ENCODE results near the gene HTR7. TPM values are rescaled to one million over a fixed set of nuclear protein-coding genes. Genes with fewer than 3 reads are reported as not detected.

HTR7 gene
- total RNA-seq, 1 donor, result 9.8 TPM

GRCh38 chr10:90712529-90712928, 145.3 kb downstream of the HTR7 start:
- Histone ChIP-seq H3K27me3 (ENCODE audit: insufficient read depth, low read length) (peaks cover 3% of the 10 kb centered on the region), H3K4me2 (ENCODE audit: insufficient read depth, low read length) (no peak overlapping the region), H3K27ac (ENCODE audit: low read depth, low read length) (no peak overlapping the region), H3K4me3 (ENCODE audit: insufficient read depth, low read length) (no peak overlapping the region), H3K4me1 (ENCODE audit: insufficient read depth, low read length) (no peaks in the 10 kb centered on the region), H3K9me3 (ENCODE audit: low read depth, low read length) (no peaks in the 10 kb centered on the region), H4K20me1 (ENCODE audit: insufficient read depth, low read length) (no peaks in the 10 kb centered on the region), H2AFZ (ENCODE audit: low read length) (no peak overlapping the region), H3K36me3 (ENCODE audit: insufficient read depth, low read length) (no peaks in the 10 kb centered on the region), H3K79me2 (ENCODE audit: insufficient read depth, low read length) (no peaks in the 10 kb centered on the region)
- no peak for DNase-seq (ENCODE audit: insufficient read length, low spot score, missing footprints)
- TF ChIP-seq CTCF (IDR thresholded peaks at IDR 0.05; ENCODE audit: extremely low read depth, low read depth, low read length), result no peak

GRCh38 chr10:90709727-90710126, 148.1 kb downstream of the HTR7 start:
- Histone ChIP-seq H4K20me1 (ENCODE audit: insufficient read depth, low read length) (no peaks in the 10 kb centered on the region), H3K79me2 (ENCODE audit: insufficient read depth, low read length) (no peaks in the 10 kb centered on the region), H3K36me3 (ENCODE audit: insufficient read depth, low read length) (no peaks in the 10 kb centered on the region), H3K4me1 (ENCODE audit: insufficient read depth, low read length) (no peaks in the 10 kb centered on the region), H3K4me2 (ENCODE audit: insufficient read depth, low read length) (no peak overlapping the region), H2AFZ (ENCODE audit: low read length) (no peak overlapping the region), H3K27ac (ENCODE audit: low read depth, low read length) (no peak overlapping the region), H3K4me3 (ENCODE audit: insufficient read depth, low read length) (no peak overlapping the region), H3K27me3 (ENCODE audit: insufficient read depth, low read length) (peaks cover 3% of the 10 kb centered on the region), H3K9me3 (ENCODE audit: low read depth, low read length) (no peaks in the 10 kb centered on the region)
- no peak for DNase-seq (ENCODE audit: insufficient read length, low spot score, missing footprints)
- TF ChIP-seq CTCF (IDR thresholded peaks at IDR 0.05; ENCODE audit: extremely low read depth, low read depth, low read length), result no peak

- no peak overlapping the region for H3K27ac ChIP-seq (ENCODE audit: low read depth, low read length)
- H3K27me3 ChIP-seq (ENCODE audit: insufficient read depth, low read length), result peaks cover 3% of the 10 kb centered on the region
- DNase-seq (ENCODE audit: insufficient read length, low spot score, missing footprints), result no peak
- no peak overlapping the region for H2AFZ ChIP-seq (ENCODE audit: low read length)
- no peak overlapping the region for H3K4me3 ChIP-seq (ENCODE audit: insufficient read depth, low read length)
- no peak for TF ChIP-seq CTCF (IDR thresholded peaks at IDR 0.05; ENCODE audit: extremely low read depth, low read depth, low read length)
- no peaks in the 10 kb centered on the region for H3K4me1 ChIP-seq (ENCODE audit: insufficient read depth, low read length)
- no peaks in the 10 kb centered on the region for H3K9me3 ChIP-seq (ENCODE audit: low read depth, low read length)
- no peak overlapping the region for H3K4me2 ChIP-seq (ENCODE audit: insufficient read depth, low read length)
- H4K20me1 ChIP-seq (ENCODE audit: insufficient read depth, low read length), result no peaks in the 10 kb centered on the region
- H3K36me3 ChIP-seq (ENCODE audit: insufficient read depth, low read length), result no peaks in the 10 kb centered on the region
- no peaks in the 10 kb centered on the region for H3K79me2 ChIP-seq (ENCODE audit: insufficient read depth, low read length)
Observed at GRCh38 chr10:90707657-90708056, 150.2 kb downstream of the HTR7 start.

- no peaks in the 10 kb centered on the region for H4K20me1 ChIP-seq (ENCODE audit: insufficient read depth, low read length)
- TF ChIP-seq CTCF (IDR thresholded peaks at IDR 0.05; ENCODE audit: extremely low read depth, low read depth, low read length), result no peak
Observed at GRCh38 chr10:90701428-90701827, 156.4 kb downstream of the HTR7 start.

More at GRCh38 chr10:90701428-90701827, 156.4 kb downstream of the HTR7 start:
- no peak for DNase-seq (ENCODE audit: insufficient read length, low spot score, missing footprints)
- Histone ChIP-seq H3K27me3 (ENCODE audit: insufficient read depth, low read length) (no peaks in the 10 kb centered on the region), H3K9me3 (ENCODE audit: low read depth, low read length) (no peaks in the 10 kb centered on the region), H3K27ac (ENCODE audit: low read depth, low read length) (no peak overlapping the region), H3K4me1 (ENCODE audit: insufficient read depth, low read length) (no peaks in the 10 kb centered on the region), H3K36me3 (ENCODE audit: insufficient read depth, low read length) (no peaks in the 10 kb centered on the region), H2AFZ (ENCODE audit: low read length) (no peak overlapping the region), H3K79me2 (ENCODE audit: insufficient read depth, low read length) (no peaks in the 10 kb centered on the region), H3K4me3 (ENCODE audit: insufficient read depth, low read length) (no peak overlapping the region), H3K4me2 (ENCODE audit: insufficient read depth, low read length) (no peak overlapping the region)
